K562 (cell line): ENCODE measurements around the gene PRSS8. TPM values are rescaled to one million over a fixed set of nuclear protein-coding genes. Genes with fewer than 3 reads are reported as not detected.

Experiments
- ATF7 ChIP-seq: fragments of 450-650 bp; IDR thresholded peaks from 2 replicates; pipeline ENCODE4 v1.7.1; 2014; ENCODE audit warnings: mild to moderate bottlenecking, moderate library complexity
- BCL6 ChIP-seq: fragments of 250-450 bp; sonication (Bioruptor Pico); IDR thresholded peaks from 2 replicates; pipeline ENCODE4 v1.4.0; 2020
- BRD4 ChIP-seq: fragments of 200-600 bp; sonication (generic); IDR thresholded peaks from 2 replicates; pipeline ENCODE4 v1.6.1; 2017; ENCODE audit warnings: inconsistent platforms
- C11orf30 ChIP-seq: fragments of 450-650 bp; IDR thresholded peaks from 2 replicates; pipeline ENCODE4 v1.6.1; 2016; ENCODE audit warnings: low read depth, mild to moderate bottlenecking
- CEBPG ChIP-seq, 3 experiments: fragments of 200-800 bp in 1 of 3; sonication (Bioruptor generic) in 1 of 3; sonication (generic) in 1 of 3; formaldehyde crosslinking in 1 of 3; IDR thresholded peaks in 2 of 3; conservative IDR thresholded peaks in 1 of 3; 2 replicates each; pipeline versions ENCODE4 v1.6.1 to v1.8.0; 2016 to 2022; ENCODE audit warnings: missing compliant biosample characterization in 2 of 3, missing genetic modification characterization in 2 of 3, mild to moderate bottlenecking in 1 of 3, missing genetic modification reagents in 1 of 3
- CREB5 ChIP-seq: fragments of 250-450 bp; sonication (Bioruptor Pico); IDR thresholded peaks from 2 replicates; pipeline ENCODE4 v1.5.0; 2020; ENCODE audit warnings: mild to moderate bottlenecking
- DIDO1 ChIP-seq: fragments of 450-650 bp; IDR thresholded peaks from 2 replicates; pipeline ENCODE4 v1.6.1; 2016; ENCODE audit warnings: low read depth, missing biosample characterization, missing genetic modification characterization
- FIP1L1 ChIP-seq: fragments of 200-400 bp; formaldehyde crosslinking; IDR thresholded peaks from 2 replicates; pipeline ENCODE4 v1.6.1; 2018; ENCODE audit warnings: mild to moderate bottlenecking, low read depth, low read length; ENCODE audit not compliant: poor library complexity, severe bottlenecking
- FOXK2 ChIP-seq, 2 experiments: fragments of 450-650 bp; IDR thresholded peaks in 1 of 2; conservative IDR thresholded peaks in 1 of 2; 2 replicates each; pipeline ENCODE4 v1.6.1; 2016; ENCODE audit warnings: low read depth in 2 of 2, mild to moderate bottlenecking in 1 of 2
- GATAD2A ChIP-seq: fragments of 450-650 bp; IDR thresholded peaks from 2 replicates; pipeline ENCODE4 v1.6.1; 2017
- KHSRP ChIP-seq: fragments of 450-650 bp; IDR thresholded peaks from 2 replicates; pipeline ENCODE4 v1.6.1; 2017
- LEF1 ChIP-seq: fragments of 450-650 bp; IDR thresholded peaks from 2 replicates; pipeline ENCODE4 v1.6.1; 2016; ENCODE audit warnings: mild to moderate bottlenecking
- MECOM ChIP-seq: fragments of 250-450 bp; sonication (Bioruptor Pico); IDR thresholded peaks from 2 replicates; pipeline ENCODE4 v1.8.0; 2022; ENCODE audit warnings: inconsistent platforms
- POLR2AphosphoS2 ChIP-seq: IDR thresholded peaks from 2 replicates; pipeline ENCODE4 v1.6.1; 2012; ENCODE audit warnings: low read length, improper control_type of control experiment
- RNF2 ChIP-seq: sonication (generic); IDR thresholded peaks from 2 replicates; pipeline ENCODE4 v1.6.1; 2016
- SAP30 ChIP-seq: fragments of 200-600 bp; sonication (generic); IDR thresholded peaks from 2 replicates; pipeline ENCODE4 v1.6.1; 2012; ENCODE audit warnings: borderline replicate concordance, low read depth, mild to moderate bottlenecking, moderate library complexity, low read length, control low read depth, inconsistent platforms; ENCODE audit not compliant: insufficient read depth, poor library complexity, severe bottlenecking
- SMARCA5 ChIP-seq: fragments of 450-650 bp; IDR thresholded peaks from 2 replicates; pipeline ENCODE4 v1.6.1; 2016
- TARDBP ChIP-seq: fragments of 450-650 bp; IDR thresholded peaks from 2 replicates; pipeline ENCODE4 v1.6.1; 2016
- TEAD1 ChIP-seq, 2 experiments: fragments of 450-650 bp in 1 of 2; sonication (generic) in 1 of 2; formaldehyde crosslinking; IDR thresholded peaks; 2 replicates each; pipeline versions ENCODE4 v1.4.0 to v1.8.0; 2020 to 2022; ENCODE audit warnings: mild to moderate bottlenecking in 2 of 2, missing genetic modification reagents in 1 of 2
- XRCC3 ChIP-seq: fragments of 450-650 bp; IDR thresholded peaks from 2 replicates; pipeline ENCODE4 v1.6.1; 2017; ENCODE audit warnings: mild to moderate bottlenecking, moderate library complexity
- XRCC5 ChIP-seq: fragments of 200-400 bp; formaldehyde crosslinking; IDR thresholded peaks from 2 replicates; pipeline ENCODE4 v1.6.1; 2017; ENCODE audit warnings: low read depth, mild to moderate bottlenecking, low read length
- YBX1 ChIP-seq: fragments of 450-650 bp; IDR thresholded peaks from 2 replicates; pipeline ENCODE4 v1.7.1; 2016; ENCODE audit warnings: mild to moderate bottlenecking
- ZBTB34 ChIP-seq: fragments of 250-450 bp; sonication (Bioruptor Pico); IDR thresholded peaks from 2 replicates; pipeline ENCODE4 v1.8.0; 2021; ENCODE audit warnings: mild to moderate bottlenecking, moderate library complexity
- ZFPM2 ChIP-seq: fragments of 250-450 bp; sonication (Bioruptor Pico); IDR thresholded peaks from 2 replicates; pipeline ENCODE4 v1.5.1; 2022; ENCODE audit warnings: mild to moderate bottlenecking
- ZNF174 ChIP-seq: fragments of 250-450 bp; sonication (Bioruptor Pico); IDR thresholded peaks from 2 replicates; pipeline ENCODE4 v1.4.0; 2020; ENCODE audit warnings: mild to moderate bottlenecking
- ZNF384 ChIP-seq: IDR thresholded peaks from 2 replicates; pipeline ENCODE4 v1.6.1; 2012; ENCODE audit warnings: low read depth, low read length, improper control_type of control experiment
- polyA plus RNA-seq, 8 experiments: library from polyadenylated mRNA; depleted of rRNA in 4 of 8; stranded (reverse) in 5 of 8; unstranded in 3 of 8; fragments of >200 nt; fragmentation: Nextera tagmentation in 2 of 8; fragmentation: Illumina TruSeq in 1 of 8; extraction: Ambion mirVana in 2 of 8; extraction: Trizol in 1 of 8; gene quantifications; 2 replicates each; pipeline versions ENCODE4 v1.2.1 to v1.2.3, GENCODE V29; 2011 to 2014; ENCODE audit warnings: inconsistent platforms in 1 of 8, missing spikeins in 1 of 8
- total RNA-seq, 7 experiments: library from RNA; depleted of rRNA in 6 of 7; stranded (reverse); fragments of >200 nt in 6 of 7; fragmentation: Illumina TruSeq in 2 of 7; extraction: Trizol in 2 of 7; gene quantifications; 2 replicates each; pipeline versions ENCODE4 v1.2.1 to v1.2.3, GENCODE V29; 2011 to 2021; ENCODE audit warnings: low replicate concordance in 1 of 7

PRSS8 gene
- total and polyA plus RNA-seq, 9 of the 15 experiments (the other 6 are each of a cell fraction or from before 2014, with no cell fraction given) = 0.25 to 3.9 (median 1.3) TPM; not detected in 1

- TF ChIP-seq CEBPG (CRISPR knock-in tag; IDR thresholded peaks at IDR 0.05) = no peak
- TF ChIP-seq CEBPG (tag; conservative IDR thresholded peaks at IDR 0.05 in 1 of 2, IDR thresholded peaks at IDR 0.05 in 1 of 2) = no peak
- peak; percentile 76; the same call in 1 of the 2 replicates for TF ChIP-seq MECOM (CRISPR knock-in tag)
- TF ChIP-seq ZNF384 = no peak
- TF ChIP-seq SAP30 = no peak
- TF ChIP-seq ZBTB34 (CRISPR knock-in tag) = no peak
- TF ChIP-seq C11orf30 = peak; percentile 42; the same call in 1 of the 2 replicates
- no peak for TF ChIP-seq TARDBP
- peak; percentile 21 to 55; a peak in 2 of 4 replicates for TF ChIP-seq FOXK2 (conservative IDR thresholded peaks at IDR 0.05 in 1 of 2, IDR thresholded peaks at IDR 0.05 in 1 of 2; ENCODE audit: low read depth in 2 of 2)
- no peak for TF ChIP-seq XRCC3
- no peak for TF ChIP-seq LEF1
- no peak for TF ChIP-seq GATAD2A
- no peak for TF ChIP-seq CREB5
- no peak for TF ChIP-seq ZFPM2
- TF ChIP-seq FIP1L1 = no peak
- TF ChIP-seq POLR2AphosphoS2 = no peak
- no peak for TF ChIP-seq BCL6 (CRISPR knock-in tag)
- no peak for TF ChIP-seq KHSRP
- TF ChIP-seq DIDO1 (tag) = no peak
- no peak for TF ChIP-seq ZNF174
- no peak for TF ChIP-seq BRD4
- no peak for TF ChIP-seq YBX1
- no peak for TF ChIP-seq SMARCA5
- TF ChIP-seq TEAD1 (CRISPR knock-in tag; IDR thresholded peaks at IDR 0.05) = no peak
- TF ChIP-seq RNF2 = no peak
- TF ChIP-seq ATF7 = no peak
- no peak for TF ChIP-seq XRCC5
Measured at GRCh38 chr16:31099860-31100638, 35.5 kb downstream of the PRSS8 start (continued).
